ENCODE measurements around the gene CMSS1. TPM values are rescaled to one million over a fixed set of nuclear protein-coding genes. Genes with fewer than 3 reads are reported as not detected.
A peak's percentile ranks its signal among the peaks of the same experiment; 100 is the strongest.
"Not testable (repeated sequence)": the region's sequence is repeated elsewhere in the genome, so short reads cannot be mapped to it uniquely, and the experiment has no call there.

CMSS1 gene
- total and polyA plus RNA-seq, 3 donors from 2014 or later: 24.6 to 47.9 (median 24.9) TPM

GRCh38 chr3:100089812-100090668, 272.4 kb downstream of the CMSS1 start:
- DNase-seq: no peak
- 76 to 79% methylated on average over 7 of the region's 7 CpGs for WGBS, 2 donors
- TF ChIP-seq CTCF (IDR thresholded peaks at IDR 0.05) (peak in 1 of 3 experiments; percentile 30), POLR2A (IDR thresholded peaks at IDR 0.05) (no peak)
- no peak overlapping the region for H3K27ac ChIP-seq
- intact Hi-C loops (cut with DNase I; ENCODE audit: low total_unique reads): no loop called here
- H3K27me3 ChIP-seq: no peaks in the 10 kb centered on the region
- H3K36me3 ChIP-seq (ENCODE audit: low read depth, missing control alignments): no peaks in the 10 kb centered on the region
- no peaks in the 10 kb centered on the region for H3K4me1 ChIP-seq
- H3K4me3 ChIP-seq: no peak overlapping the region
- H3K9me3 ChIP-seq: no peaks in the 10 kb centered on the region

GRCh38 chr3:100090669-100091005, 273.0 kb downstream of the CMSS1 start:
- Histone ChIP-seq H3K4me1 (no peaks in the 10 kb centered on the region), H3K27ac (no peak overlapping the region), H3K9me3 (no peaks in the 10 kb centered on the region), H3K27me3 (no peaks in the 10 kb centered on the region), H3K4me3 (no peak overlapping the region), H3K36me3 (ENCODE audit: low read depth, missing control alignments) (no peaks in the 10 kb centered on the region)
- no peak for DNase-seq
- intact Hi-C loops (cut with DNase I; ENCODE audit: low total_unique reads): no loop called here
- TF ChIP-seq POLR2A (IDR thresholded peaks at IDR 0.05) (no peak), CTCF (IDR thresholded peaks at IDR 0.05) (no peak)

GRCh38 chr3:100093831-100094230, 276.2 kb downstream of the CMSS1 start:
- intact Hi-C loops (cut with DNase I; ENCODE audit: low total_unique reads): no loop called here
- Histone ChIP-seq H3K9me3 (no peaks in the 10 kb centered on the region), H3K36me3 (ENCODE audit: low read depth, missing control alignments) (no peaks in the 10 kb centered on the region), H3K27ac (no peak overlapping the region), H3K4me1 (peaks cover 14% of the 10 kb centered on the region), H3K27me3 (no peaks in the 10 kb centered on the region), H3K4me3 (no peak overlapping the region)
- TF ChIP-seq CTCF (IDR thresholded peaks at IDR 0.05) (no peak), POLR2A (IDR thresholded peaks at IDR 0.05) (no peak)
- WGBS, 2 donors: 95% methylated on average over 1 of the region's 1 CpG
- DNase-seq: no peak

- H3K36me3 ChIP-seq (ENCODE audit: low read depth, missing control alignments); H3K9me3 ChIP-seq; intact Hi-C loops (cut with DNase I; ENCODE audit: low total_unique reads); H3K27me3 ChIP-seq; DNase-seq; H3K27ac ChIP-seq; H3K4me3 ChIP-seq: not testable (repeated sequence)
- H3K4me1 ChIP-seq: peaks cover 15% of the 10 kb centered on the region
- WGBS, 2 donors: 88 to 90% methylated on average over 1 of the region's 1 CpG
These were observed 278.6 kb downstream of the CMSS1 start for GRCh38 chr3:100096286-100096685.

- WGBS, 2 donors: 85 to 93% methylated on average over 2 of the region's 2 CpGs
- no peak for DNase-seq
- no peaks in the 10 kb centered on the region for H3K9me3 ChIP-seq
- no peaks in the 10 kb centered on the region for H3K36me3 ChIP-seq (ENCODE audit: low read depth, missing control alignments)
- no peak for TF ChIP-seq POLR2A (IDR thresholded peaks at IDR 0.05)
- no peak for TF ChIP-seq CTCF (IDR thresholded peaks at IDR 0.05)
- no peak overlapping the region for H3K27ac ChIP-seq
- peaks cover 15% of the 10 kb centered on the region for H3K4me1 ChIP-seq
- no peak overlapping the region for H3K4me3 ChIP-seq
- intact Hi-C loops (cut with DNase I; ENCODE audit: low total_unique reads): no loop called here
- H3K27me3 ChIP-seq: no peaks in the 10 kb centered on the region
These were observed 279.2 kb downstream of the CMSS1 start for GRCh38 chr3:100096866-100097265.
